ENCODE measurements around the gene PTPN2.

- TF ChIP-seq POLR2A (IDR thresholded peaks at IDR 0.05) (no peak), CTCF (IDR thresholded peaks at IDR 0.05) (no peak)
Measured at GRCh38 chr18:12802538-12802937, 81.5 kb downstream of the PTPN2 start.

Measured in uterus (tissue), 2 donors.